ENCODE measurements around the gene LAIR1.

- TF ChIP-seq CTCF (conservative IDR thresholded peaks at IDR 0.05; ENCODE audit: low read length) (no peak), EZH2phosphoT487 (IDR thresholded peaks at IDR 0.05; ENCODE audit: borderline replicate concordance, low read depth, low read length) (no peak)
Observed at GRCh38 chr19:54356444-54357056, 8.2 kb downstream of the LAIR1 start.
